Measurements from ENCODE around the gene OSGEPL1.
"Not testable (repeated sequence)": the region's sequence is repeated elsewhere in the genome, so short reads cannot be mapped to it uniquely, and the experiment has no call there.

The OSGEPL1 gene

GRCh38 chr2:189729430-189729829 lies 33.2 kb downstream of the OSGEPL1 start:
- DNase-seq (ENCODE audit: low read depth in 2 of 2), result no peak
- H3K4me3 ChIP-seq (replicated peaks in 1 of 2; ENCODE audit: low read depth in 2 of 2, low read length in 2 of 2), result no peak overlapping the region
- TF ChIP-seq CTCF (IDR thresholded peaks at IDR 0.05; ENCODE audit: low read depth, low read length), result no peak

- DNase-seq (ENCODE audit: low read depth in 2 of 2), result no peak
- no peak overlapping the region for H3K4me3 ChIP-seq (replicated peaks in 1 of 2; ENCODE audit: low read depth in 2 of 2, low read length in 2 of 2)
- no peak for TF ChIP-seq CTCF (IDR thresholded peaks at IDR 0.05; ENCODE audit: low read depth, low read length)
These were observed 35.7 kb downstream of the OSGEPL1 start for GRCh38 chr2:189726849-189727248.

GRCh38 chr2:189726271-189726670 lies 36.3 kb downstream of the OSGEPL1 start:
- no peak for TF ChIP-seq CTCF (IDR thresholded peaks at IDR 0.05; ENCODE audit: low read depth, low read length)
- no peak for DNase-seq (ENCODE audit: low read depth in 2 of 2)
- H3K4me3 ChIP-seq (replicated peaks in 1 of 2; ENCODE audit: low read depth in 2 of 2, low read length in 2 of 2), result no peak overlapping the region

- DNase-seq (ENCODE audit: low read depth in 2 of 2), result no peak
- H3K4me3 ChIP-seq (replicated peaks in 1 of 2; ENCODE audit: low read depth in 2 of 2, low read length in 2 of 2), result no peak overlapping the region
- TF ChIP-seq CTCF (IDR thresholded peaks at IDR 0.05; ENCODE audit: low read depth, low read length), result no peak
These were observed 39.4 kb downstream of the OSGEPL1 start for GRCh38 chr2:189723192-189723591.

GRCh38 chr2:189719571-189719970 lies 43.0 kb downstream of the OSGEPL1 start:
- no peak for TF ChIP-seq CTCF (IDR thresholded peaks at IDR 0.05; ENCODE audit: low read depth, low read length)
- no peak overlapping the region for H3K4me3 ChIP-seq (replicated peaks in 1 of 2; ENCODE audit: low read depth in 2 of 2, low read length in 2 of 2)
- DNase-seq (ENCODE audit: low read depth in 2 of 2), result peak in 1 of 2 donors; percentile 1

GRCh38 chr2:189717593-189717992 lies 45.0 kb downstream of the OSGEPL1 start:
- not testable (repeated sequence) for H3K4me3 ChIP-seq (replicated peaks in 1 of 2; ENCODE audit: low read depth in 2 of 2, low read length in 2 of 2); DNase-seq (ENCODE audit: low read depth in 2 of 2)

- no peak overlapping the region for H3K4me3 ChIP-seq (replicated peaks in 1 of 2; ENCODE audit: low read depth in 2 of 2, low read length in 2 of 2)
- no peak for TF ChIP-seq CTCF (IDR thresholded peaks at IDR 0.05; ENCODE audit: low read depth, low read length)
- no peak for DNase-seq (ENCODE audit: low read depth in 2 of 2)
These were observed 52.9 kb downstream of the OSGEPL1 start for GRCh38 chr2:189709501-189710221.

Measured in cardiac fibroblast (primary cell).